GM12878 (cell line): ENCODE data around the gene OCRL. TPM values are rescaled to one million over a fixed set of nuclear protein-coding genes. Genes with fewer than 3 reads are reported as not detected.

Source experiments
- ATF7 ChIP-seq: fragments of 450-650 bp; IDR thresholded peaks from 2 replicates; pipeline ENCODE4 v1.6.1; 2016; ENCODE audit warnings: low read depth, mild to moderate bottlenecking
- CBX3 ChIP-seq: fragments of 200-600 bp; sonication (generic); IDR thresholded peaks from 2 replicates; pipeline ENCODE4 v1.6.1; 2016; ENCODE audit warnings: low read depth, borderline replicate concordance
- CHD1 ChIP-seq: IDR thresholded peaks from 2 replicates; pipeline ENCODE4 v1.6.1; 2012; ENCODE audit warnings: low read depth, low read length, improper control_type of control experiment
- ZBTB11 ChIP-seq: fragments of 450-650 bp; formaldehyde crosslinking; IDR thresholded peaks from 2 replicates; pipeline ENCODE4 v1.5.0; 2022; ENCODE audit warnings: mild to moderate bottlenecking, missing genetic modification characterization
- polyA plus RNA-seq, 11 experiments: library from polyadenylated mRNA; depleted of rRNA in 4 of 11; unstranded in 6 of 11; stranded (reverse) in 5 of 11; fragments of >200 nt; fragmentation: Nextera tagmentation in 4 of 11; fragmentation: Illumina TruSeq in 1 of 11; extraction: Ambion mirVana in 4 of 11; extraction: Trizol in 1 of 11; gene quantifications; 1 replicate in 1 of 11; 2 replicates in 10 of 11; pipeline versions ENCODE4 v1.2.1 to v1.2.3, GENCODE V29; 2011 to 2016; ENCODE audit warnings: inconsistent platforms in 2 of 11, missing spikeins in 2 of 11, low read depth in 1 of 11
- total RNA-seq, 4 experiments: library from RNA; depleted of rRNA in 3 of 4; stranded (reverse); fragments of >200 nt in 3 of 4; fragmentation: Illumina TruSeq in 1 of 4; extraction: Trizol in 1 of 4; gene quantifications; 2 replicates each; pipeline versions ENCODE4 v1.2.1 to v1.2.3, GENCODE V29; 2013 to 2021
- TF ChIP-seq, protein P1 (sequence below): fragments of 450-650 bp; IDR thresholded peaks from 2 replicates; pipeline ENCODE4 v1.6.1; 2017; ENCODE audit warnings: mild to moderate bottlenecking, moderate library complexity

Gene OCRL
- total and polyA plus RNA-seq, 10 of the 15 experiments (the other 5 are each of a cell fraction or from before 2014, with no cell fraction given) = 0.53 to 4.4 (median 2.3) TPM

- TF ChIP-seq, protein P1, sequence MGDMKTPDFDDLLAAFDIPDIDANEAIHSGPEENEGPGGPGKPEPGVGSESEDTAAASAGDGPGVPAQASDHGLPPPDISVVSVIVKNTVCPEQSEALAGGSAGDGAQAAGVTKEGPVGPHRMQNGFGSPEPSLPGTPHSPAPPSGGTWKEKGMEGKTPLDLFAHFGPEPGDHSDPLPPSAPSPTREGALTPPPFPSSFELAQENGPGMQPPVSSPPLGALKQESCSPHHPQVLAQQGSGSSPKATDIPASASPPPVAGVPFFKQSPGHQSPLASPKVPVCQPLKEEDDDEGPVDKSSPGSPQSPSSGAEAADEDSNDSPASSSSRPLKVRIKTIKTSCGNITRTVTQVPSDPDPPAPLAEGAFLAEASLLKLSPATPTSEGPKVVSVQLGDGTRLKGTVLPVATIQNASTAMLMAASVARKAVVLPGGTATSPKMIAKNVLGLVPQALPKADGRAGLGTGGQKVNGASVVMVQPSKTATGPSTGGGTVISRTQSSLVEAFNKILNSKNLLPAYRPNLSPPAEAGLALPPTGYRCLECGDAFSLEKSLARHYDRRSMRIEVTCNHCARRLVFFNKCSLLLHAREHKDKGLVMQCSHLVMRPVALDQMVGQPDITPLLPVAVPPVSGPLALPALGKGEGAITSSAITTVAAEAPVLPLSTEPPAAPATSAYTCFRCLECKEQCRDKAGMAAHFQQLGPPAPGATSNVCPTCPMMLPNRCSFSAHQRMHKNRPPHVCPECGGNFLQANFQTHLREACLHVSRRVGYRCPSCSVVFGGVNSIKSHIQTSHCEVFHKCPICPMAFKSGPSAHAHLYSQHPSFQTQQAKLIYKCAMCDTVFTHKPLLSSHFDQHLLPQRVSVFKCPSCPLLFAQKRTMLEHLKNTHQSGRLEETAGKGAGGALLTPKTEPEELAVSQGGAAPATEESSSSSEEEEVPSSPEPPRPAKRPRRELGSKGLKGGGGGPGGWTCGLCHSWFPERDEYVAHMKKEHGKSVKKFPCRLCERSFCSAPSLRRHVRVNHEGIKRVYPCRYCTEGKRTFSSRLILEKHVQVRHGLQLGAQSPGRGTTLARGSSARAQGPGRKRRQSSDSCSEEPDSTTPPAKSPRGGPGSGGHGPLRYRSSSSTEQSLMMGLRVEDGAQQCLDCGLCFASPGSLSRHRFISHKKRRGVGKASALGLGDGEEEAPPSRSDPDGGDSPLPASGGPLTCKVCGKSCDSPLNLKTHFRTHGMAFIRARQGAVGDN = no peak
- no peak for TF ChIP-seq CHD1
- no peak for TF ChIP-seq ZBTB11 (CRISPR knock-in tag)
- no peak for TF ChIP-seq CBX3
- TF ChIP-seq ATF7 = no peak
Observed at GRCh38 chrX:129622757-129623301, 82.8 kb downstream of the OCRL start (continued).
